Pulmonary artery endothelial cell (primary cell): ENCODE measurements around the gene BMPR2. TPM values are rescaled to one million over a fixed set of nuclear protein-coding genes. Genes with fewer than 3 reads are reported as not detected.
"Not testable (repeated sequence)": the region's sequence is repeated elsewhere in the genome, so short reads cannot be mapped to it uniquely, and the experiment has no call there.

ENCODE experiments used
- DNase-seq: peaks from one replicate; pipeline ENCODE4 v3.0.0-alpha.2; 2011; ENCODE audit warnings: low read depth, low spot score
- total RNA-seq: library from RNA; depleted of rRNA; stranded (reverse); fragments of >200 nt; gene quantifications from 2 replicates; pipeline ENCODE4 v1.2.3, GENCODE V29; 2014

Gene BMPR2
- total RNA-seq, 1 donor from 2014 or later = 34.3 TPM

DNA sequence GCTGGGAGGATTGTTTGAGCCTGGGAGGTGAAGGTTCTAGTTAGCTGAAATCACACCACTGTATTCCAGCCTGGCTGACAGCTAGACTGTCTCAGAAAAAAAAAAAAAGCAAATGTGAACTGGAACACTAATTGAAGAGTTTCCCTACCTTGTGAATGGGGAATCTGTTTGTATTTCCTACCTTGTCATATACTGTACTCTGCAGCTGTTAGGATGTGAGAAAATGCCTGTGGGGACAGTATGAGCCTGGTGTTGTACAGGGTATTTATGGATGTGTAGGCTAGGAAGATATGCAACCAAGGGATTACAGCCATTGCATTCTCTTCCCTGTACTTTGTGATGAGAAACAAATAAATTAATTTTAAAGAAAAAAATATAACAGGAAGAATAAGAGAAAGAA lies 145.3 kb downstream of the BMPR2 start:
- DNase-seq = no peak

- peak; percentile 11 for DNase-seq
Observed at GRCh38 chr2:202529389-202529788, 153.3 kb downstream of the BMPR2 start.

DNA sequence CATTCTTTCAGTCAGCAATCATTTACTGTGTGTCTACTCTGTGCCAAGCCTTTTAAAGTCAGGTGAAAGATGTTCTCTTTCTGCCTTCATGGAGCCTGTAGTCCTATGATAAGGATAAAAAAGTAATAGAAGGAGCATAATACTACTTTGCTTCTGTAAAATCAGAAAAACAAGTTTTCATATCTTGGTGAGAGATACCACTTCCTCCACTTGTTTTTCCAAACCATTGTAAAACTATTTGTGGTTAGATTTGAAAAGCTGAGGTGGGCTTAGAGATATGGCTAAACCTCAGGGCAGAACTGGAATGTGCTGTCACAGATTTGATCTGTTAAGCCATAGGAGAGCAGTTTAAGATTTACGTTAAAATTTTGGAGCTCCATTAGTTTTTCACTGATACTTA lies 153.9 kb downstream of the BMPR2 start:
- no peak for DNase-seq

- DNase-seq = not testable (repeated sequence)
Observed at GRCh38 chr2:202535290-202535689, 159.2 kb downstream of the BMPR2 start.

DNA sequence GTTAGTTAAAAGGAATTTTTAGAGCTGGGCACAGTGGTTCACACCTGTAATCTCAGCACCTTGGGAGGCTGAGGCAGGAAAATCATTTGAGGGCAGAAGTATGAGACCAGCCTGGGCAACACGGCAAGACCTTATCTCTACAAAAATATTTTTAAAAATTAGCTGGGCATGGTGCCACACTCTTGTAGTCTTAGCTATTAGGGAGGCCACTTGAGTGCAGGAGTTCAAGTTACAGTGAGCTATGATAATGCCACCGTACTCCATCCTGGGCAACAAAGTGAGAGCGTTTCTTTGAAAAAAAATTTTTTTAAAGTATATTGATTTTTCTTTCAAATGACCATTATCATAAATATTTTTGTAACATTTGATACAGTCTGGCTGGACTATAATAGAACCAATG lies 165.0 kb downstream of the BMPR2 start:
- DNase-seq = no peak

DNA sequence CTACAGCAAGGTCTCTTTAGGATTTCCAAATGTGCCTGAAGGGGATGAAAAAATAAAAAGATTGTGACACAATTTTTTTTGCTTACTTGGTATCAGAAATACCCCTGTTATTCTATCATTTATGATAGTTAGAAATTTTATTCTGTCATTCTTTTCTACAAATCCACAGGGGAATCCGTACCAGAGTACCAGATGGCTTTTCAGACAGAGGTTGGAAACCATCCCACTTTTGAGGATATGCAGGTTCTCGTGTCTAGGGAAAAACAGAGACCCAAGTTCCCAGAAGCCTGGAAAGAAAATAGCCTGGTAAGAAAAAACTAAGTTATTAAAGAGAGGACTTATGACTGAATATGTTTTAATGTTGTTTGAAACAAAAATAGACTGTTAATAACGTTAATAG lies 166.0 kb downstream of the BMPR2 start:
- DNase-seq = no peak

GRCh38 chr2:202545523-202545922 lies 169.4 kb downstream of the BMPR2 start:
- no peak for DNase-seq

GRCh38 chr2:202545931-202546330 lies 169.8 kb downstream of the BMPR2 start:
- DNase-seq = no peak

DNA sequence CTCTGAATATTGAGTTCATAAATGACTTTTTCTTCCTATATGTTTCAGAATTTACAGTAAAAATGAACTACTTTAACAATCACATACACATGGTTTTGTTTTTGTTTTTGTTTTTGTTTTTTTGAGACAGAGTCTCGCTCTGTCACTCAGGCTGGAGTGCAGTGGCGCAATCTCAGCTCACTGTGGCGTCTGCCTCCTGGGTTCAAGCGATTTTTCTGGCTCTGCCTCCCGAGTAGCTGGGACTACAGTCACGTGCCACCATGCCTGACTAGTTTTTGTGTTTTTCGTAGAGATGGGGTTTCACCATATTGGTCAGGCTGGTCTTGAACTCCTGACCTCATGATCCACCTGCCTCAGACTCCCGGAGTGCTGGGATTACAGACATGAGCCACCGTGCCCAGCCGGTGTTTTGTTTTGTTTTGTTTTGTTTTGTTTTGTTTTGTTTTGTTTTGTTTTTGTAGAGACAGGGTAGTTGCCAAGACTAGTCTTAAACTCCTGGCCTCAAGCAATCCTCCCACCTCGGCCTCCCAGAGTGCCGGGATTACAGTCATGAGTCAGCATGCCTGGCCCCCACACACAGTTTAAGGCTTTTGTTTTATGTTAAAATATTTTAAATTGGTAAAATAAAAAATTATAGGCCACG lies 170.5 kb downstream of the BMPR2 start:
- not testable (repeated sequence) for DNase-seq

DNA sequence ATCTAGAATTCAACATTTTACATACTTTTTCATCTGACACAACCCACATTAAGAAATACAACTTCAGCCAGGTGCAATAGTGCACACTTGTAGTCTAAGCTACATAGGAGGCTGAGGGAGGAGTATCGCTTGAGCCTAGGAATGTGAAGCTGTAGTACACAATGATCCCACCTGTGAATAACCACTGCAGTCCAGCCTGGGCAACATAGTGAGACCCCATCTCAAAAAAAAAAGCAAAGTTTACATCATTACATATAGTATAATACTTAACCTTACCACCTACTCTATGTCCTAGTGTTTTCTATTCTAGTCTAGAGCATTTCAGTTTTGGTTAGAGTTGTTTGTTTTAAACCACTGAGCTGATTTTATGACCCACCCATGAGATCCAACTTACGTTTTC lies 172.1 kb downstream of the BMPR2 start:
- DNase-seq = no peak

- not testable (repeated sequence) for DNase-seq
Observed at GRCh38 chr2:202551000-202551399, 174.9 kb downstream of the BMPR2 start.

- DNase-seq = no peak
Observed at GRCh38 chr2:202555356-202555755, 179.2 kb downstream of the BMPR2 start.

DNA sequence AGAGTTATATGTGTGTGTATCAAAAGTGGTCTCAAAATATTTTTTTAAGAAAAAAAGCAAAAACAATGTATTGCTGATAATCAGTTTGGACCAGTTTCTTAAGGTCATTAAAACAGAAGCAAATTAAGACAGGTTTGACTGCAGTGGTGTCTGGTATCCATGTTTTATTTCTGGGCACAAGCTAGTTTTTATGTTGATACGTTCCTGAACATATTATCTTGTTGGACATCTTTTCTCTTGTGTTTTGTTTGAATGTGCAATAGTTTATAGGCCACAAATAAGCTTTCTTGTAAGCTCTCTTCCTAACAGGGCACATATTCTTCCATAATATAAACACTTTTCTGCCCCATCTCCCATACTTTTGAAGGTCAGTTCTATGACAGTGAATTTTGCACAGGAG lies 184.1 kb downstream of the BMPR2 start:
- DNase-seq = no peak

- DNase-seq = no peak
Observed at GRCh38 chr2:202564226-202564625, 188.1 kb downstream of the BMPR2 start.

DNA sequence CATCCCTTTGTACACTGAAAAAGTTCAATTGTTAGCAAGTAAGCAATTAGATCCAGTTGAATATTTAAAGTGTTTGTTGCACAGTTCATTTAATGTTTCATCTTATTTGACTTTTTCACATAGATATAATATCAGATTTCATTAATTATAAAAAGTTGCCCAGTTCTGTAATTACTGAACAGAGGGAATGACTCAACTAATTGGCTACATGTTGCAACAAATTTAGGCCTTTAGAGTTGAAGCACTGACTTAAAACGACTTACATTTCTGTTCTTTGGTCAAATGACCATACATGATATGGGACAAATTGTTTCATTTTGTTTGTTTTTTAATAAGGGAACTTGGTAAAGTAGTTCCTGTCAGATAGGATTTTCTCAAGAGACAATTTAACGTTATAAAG lies 190.2 kb downstream of the BMPR2 start:
- no peak for DNase-seq

- no peak for DNase-seq
Observed at GRCh38 chr2:202574541-202574940, 198.4 kb downstream of the BMPR2 start.

DNA sequence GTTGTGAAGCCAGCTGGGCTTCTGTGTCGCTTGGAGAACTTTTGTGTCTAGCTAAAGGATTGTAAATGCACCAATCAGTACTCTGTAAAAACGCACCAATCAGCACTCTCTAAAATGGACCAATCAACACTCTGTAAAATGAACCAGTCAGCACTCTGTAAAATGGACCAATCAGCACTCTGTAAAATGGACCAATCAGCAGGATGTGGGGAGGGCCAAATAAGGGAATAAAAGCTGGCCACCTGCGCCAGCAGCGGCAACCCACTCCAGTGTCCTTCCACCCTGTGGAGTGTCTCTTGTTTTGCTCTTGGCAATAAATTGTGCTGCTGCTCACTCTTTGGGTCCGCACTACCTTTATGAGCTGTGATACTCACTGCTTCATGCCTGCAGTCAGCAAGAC lies 199.1 kb downstream of the BMPR2 start:
- DNase-seq = not testable (repeated sequence)

- DNase-seq = no peak
Observed at GRCh38 chr2:202577250-202578183, 201.4 kb downstream of the BMPR2 start.

DNA sequence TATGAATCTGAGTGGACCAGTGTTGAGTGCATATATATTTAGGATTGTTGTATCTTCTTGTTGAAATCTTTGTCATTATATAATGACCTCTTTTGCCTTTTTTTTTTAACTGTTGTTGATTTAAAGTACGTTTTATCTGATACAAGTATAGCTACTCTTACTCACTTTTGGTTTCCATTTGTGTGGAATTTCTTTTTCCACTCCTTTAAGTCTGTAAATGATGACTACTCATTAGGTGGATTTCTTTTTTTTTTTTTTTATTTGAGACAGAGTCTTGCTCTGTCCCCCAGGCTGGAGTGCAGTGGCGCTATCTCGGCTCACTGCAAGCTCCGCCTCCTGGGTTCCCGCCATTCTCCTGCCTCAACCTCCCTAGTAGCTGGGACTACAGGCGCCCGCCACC lies 206.7 kb downstream of the BMPR2 start:
- DNase-seq = not testable (repeated sequence)

GRCh38 chr2:202583709-202584219 lies 207.6 kb downstream of the BMPR2 start:
- no peak for DNase-seq

- DNase-seq = peak; percentile 15
Observed at GRCh38 chr2:202588647-202589581, 212.8 kb downstream of the BMPR2 start.
